GM18858 (cell line): ENCODE results near the gene TTLL10.

Experiments used
- ATAC-seq: cut with Tn5 transposase; IDR thresholded peaks from one replicate; pipeline ENCODE4 v1.9.1; 2021; ENCODE audit not compliant: unreplicated experiment

The TTLL10 gene

DNA sequence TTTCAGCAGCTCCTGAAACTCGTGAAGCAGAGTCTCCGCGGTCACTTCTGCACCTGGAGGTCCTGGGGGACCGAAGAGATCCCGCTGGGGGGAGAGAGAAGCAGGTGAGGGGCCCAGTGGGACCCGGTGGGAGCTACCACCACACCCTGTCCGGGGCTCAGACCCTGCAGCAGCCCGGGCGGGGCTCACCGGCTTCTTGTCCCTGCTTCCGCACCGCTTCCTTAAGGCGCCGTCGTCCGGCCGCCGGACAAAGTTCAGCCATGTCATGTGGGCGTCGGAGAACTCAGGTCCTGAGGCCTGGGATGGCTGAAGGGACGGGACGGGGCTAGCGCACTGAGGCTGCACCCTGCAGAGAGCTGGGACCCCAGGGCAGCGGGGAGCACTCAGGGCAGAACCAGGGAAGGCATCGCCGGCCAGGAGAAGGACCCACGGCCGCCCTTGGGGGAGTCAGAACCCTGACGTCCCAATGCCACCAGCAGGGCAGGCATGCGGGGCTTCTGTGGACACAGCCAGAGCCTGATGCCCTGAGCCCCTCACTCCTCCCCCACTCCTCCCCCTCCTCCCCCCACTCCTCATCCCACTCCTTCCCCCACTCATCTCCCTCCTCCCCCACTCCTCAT, 70.6 kb downstream of the TTLL10 start:
- ATAC-seq: no peak

DNA sequence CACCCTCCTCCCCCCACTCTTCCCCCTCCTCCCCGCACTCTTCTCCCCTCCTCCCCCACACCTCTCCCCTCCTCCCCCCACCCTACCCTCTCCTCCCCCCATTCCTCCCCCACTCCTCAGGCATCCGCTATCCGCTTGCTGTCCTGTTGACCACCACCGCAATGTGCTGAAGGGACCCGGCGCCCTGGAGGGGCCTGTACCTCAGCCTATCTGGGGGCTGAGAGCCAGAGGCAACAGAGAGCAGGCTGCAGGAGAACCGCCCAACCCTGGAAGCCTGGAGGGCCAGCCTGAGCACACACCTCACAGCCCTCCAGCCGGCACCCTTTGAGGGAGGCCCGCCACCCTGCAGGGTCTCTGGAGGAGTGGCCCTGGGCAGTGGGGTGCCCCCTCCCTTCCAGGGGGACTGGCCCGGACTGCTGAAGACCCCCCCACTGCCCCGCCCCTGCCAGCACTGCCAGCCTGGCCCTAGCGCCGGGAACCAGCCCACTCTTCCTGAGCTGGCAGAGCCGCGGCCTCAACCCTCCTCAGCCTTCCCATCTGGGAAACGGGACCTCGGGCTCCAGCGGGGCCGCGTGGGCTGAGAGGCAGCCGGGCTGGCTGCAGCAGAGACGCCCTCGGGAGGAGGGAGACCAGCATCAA, 71.6 kb downstream of the TTLL10 start:
- ATAC-seq: no peak

DNA sequence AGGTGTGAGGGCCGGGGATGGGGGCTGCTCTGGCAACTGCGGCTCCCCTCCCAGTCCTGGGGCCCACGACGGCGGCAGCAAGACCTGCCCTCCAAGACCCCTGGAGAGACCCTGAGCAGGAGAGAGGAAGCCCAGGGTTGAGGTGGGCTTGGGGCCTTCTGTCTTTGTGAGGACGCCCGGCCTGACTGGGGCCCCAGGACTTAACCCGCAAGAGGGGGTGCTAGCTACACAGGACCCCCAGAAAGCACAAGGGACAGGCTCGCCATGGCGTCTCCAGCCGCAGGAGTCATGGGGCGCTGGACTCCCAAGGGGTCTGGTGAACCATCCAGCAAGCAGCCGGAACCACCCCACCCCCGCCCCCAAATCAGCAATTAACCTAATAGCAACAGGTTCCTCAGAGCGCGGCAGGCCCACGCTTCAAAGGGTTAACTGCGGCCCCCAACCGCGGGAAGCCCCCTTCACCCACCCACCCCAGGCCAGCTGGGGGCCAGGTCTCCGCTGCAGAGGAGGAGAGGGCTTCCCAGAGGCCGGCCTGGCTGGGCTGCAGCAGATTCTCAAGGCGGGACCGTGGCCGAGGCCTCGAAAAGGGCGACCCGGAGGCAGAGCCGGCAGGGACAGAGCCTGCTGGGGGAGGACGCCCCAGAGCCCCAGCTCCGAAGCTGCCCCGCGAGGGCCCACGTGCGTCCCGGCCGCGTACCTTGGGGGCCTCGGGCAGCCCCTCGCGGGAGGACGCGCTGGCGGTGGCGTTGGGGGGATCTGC, 72.3 kb downstream of the TTLL10 start:
- ATAC-seq: no peak

DNA sequence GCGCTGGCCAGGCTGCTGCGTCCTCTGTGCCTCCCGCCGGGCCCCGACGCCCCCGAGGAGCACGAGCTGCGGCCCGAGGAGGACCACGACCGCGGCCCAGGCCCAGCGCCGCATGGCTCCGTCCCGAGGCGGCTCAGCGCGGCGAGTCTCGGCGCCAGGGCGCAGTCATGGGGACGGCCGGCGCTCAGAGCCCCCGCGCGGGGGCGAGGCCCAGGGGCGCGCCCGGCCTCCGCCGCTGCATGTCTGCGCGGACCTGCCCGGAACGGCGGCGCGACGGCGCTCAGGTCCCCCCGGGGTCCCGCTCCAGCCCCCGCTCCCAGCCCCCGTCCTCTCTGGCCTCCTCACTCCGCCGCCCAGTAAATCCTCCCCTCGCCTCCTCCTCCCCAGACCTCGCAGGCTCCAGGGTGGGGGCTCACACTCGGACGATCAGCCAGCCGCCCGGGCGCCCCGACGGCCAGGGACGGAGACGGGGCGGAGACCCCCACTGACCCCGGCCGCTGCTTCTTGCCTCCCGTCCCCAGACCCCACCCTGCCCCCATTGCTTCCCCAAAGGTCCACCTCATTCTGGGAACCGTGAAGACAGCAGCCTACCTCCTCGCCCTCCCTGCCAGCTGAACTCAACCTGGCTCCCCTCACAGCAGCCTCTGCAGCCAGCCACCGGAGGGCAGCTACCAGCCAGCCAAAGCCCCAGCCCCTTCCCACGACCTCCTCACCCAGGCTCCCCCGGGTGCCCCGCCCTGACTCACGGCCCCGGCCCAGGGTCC, 73.1 kb downstream of the TTLL10 start, which contains the start of gene C1QTNF12:
Gene C1QTNF12, minus strand, starts transcription at position 146 of the 764 bp plus-strand sequence. Its CDS starts 32 bp downstream, at position 114.
- ATAC-seq: no peak

- no peak for ATAC-seq
Observed at GRCh38 chr1:1247341-1247913, 73.7 kb downstream of the TTLL10 start.
